Bone marrow (tissue), 2 donors: ENCODE results near the gene RNF224.
A peak's percentile ranks its signal among the peaks of the same experiment; 100 is the strongest.

ENCODE experiments used
- DNase-seq, 2 donors: peaks; one replicate each; lab custom pipeline; 2025; lab: John Stamatoyannopoulos, UW

Gene RNF224

GRCh38 chr9:137192448-137192780 is 34.9 kb upstream of the RNF224 start:
- no peak for DNase-seq

GRCh38 chr9:137192859-137193258 is 34.4 kb upstream of the RNF224 start:
- no peak for DNase-seq

GRCh38 chr9:137193771-137194170 is 33.5 kb upstream of the RNF224 start:
- DNase-seq = no peak

GRCh38 chr9:137194388-137194787 is 32.9 kb upstream of the RNF224 start:
- DNase-seq = no peak

- no peak for DNase-seq
These were observed 32.4 kb upstream of the RNF224 start for GRCh38 chr9:137194909-137195308.

GRCh38 chr9:137195525-137196220 is 31.6 kb upstream of the RNF224 start:
- no peak for DNase-seq

- no peak for DNase-seq
These were observed 29.0 kb upstream of the RNF224 start for GRCh38 chr9:137198051-137198901.

GRCh38 chr9:137198902-137199283 is 28.4 kb upstream of the RNF224 start:
- DNase-seq = no peak

- DNase-seq = no peak
These were observed 27.7 kb upstream of the RNF224 start for GRCh38 chr9:137199411-137200121.

- peak; percentile 85 to 99 for DNase-seq
These were observed 26.7 kb upstream of the RNF224 start, which contains the start of gene TPRN for GRCh38 chr9:137200311-137201204. Gene TPRN (minus strand): TSS chr9:137200741. CDS start chr9:137200711, 30 bp downstream.

GRCh38 chr9:137201205-137201868 is 26.0 kb upstream of the RNF224 start:
- no peak for DNase-seq

- DNase-seq = no peak
These were observed 24.3 kb upstream of the RNF224 start for GRCh38 chr9:137202966-137203365.

- DNase-seq = no peak
These were observed 22.6 kb upstream of the RNF224 start for GRCh38 chr9:137204731-137205125.

GRCh38 chr9:137205126-137206069 is 21.9 kb upstream of the RNF224 start, which contains the start of the genes NDOR1 and TMEM203:
Gene NDOR1 (plus strand): TSS chr9:137205700. CDS start chr9:137205778, 78 bp downstream.
Gene TMEM203 (minus strand): TSS chr9:137205648. CDS start chr9:137205414, 234 bp downstream.
- peak; percentile 69 to 89 for DNase-seq

GRCh38 chr9:137206602-137207001 is 20.7 kb upstream of the RNF224 start:
- no peak for DNase-seq

- no peak for DNase-seq
These were observed 15.8 kb upstream of the RNF224 start for GRCh38 chr9:137211532-137211931.

- DNase-seq = no peak
These were observed 14.8 kb upstream of the RNF224 start for GRCh38 chr9:137212520-137212919.

GRCh38 chr9:137213160-137214060 is 13.9 kb upstream of the RNF224 start:
- no peak for DNase-seq

GRCh38 chr9:137214620-137215019 is 12.7 kb upstream of the RNF224 start:
- no peak for DNase-seq
